ENCODE measurements around the gene PKNOX2. TPM values are rescaled to one million over a fixed set of nuclear protein-coding genes. Genes with fewer than 3 reads are reported as not detected.

The PKNOX2 gene
- total and polyA plus RNA-seq, 4 donors: 0.14 to 0.29 (median 0.24) TPM

- no peak for TF ChIP-seq NR2F2 (IDR thresholded peaks at IDR 0.05)
Measured at GRCh38 chr11:125393331-125393730, 228.8 kb downstream of the PKNOX2 start (continued).

GRCh38 chr11:125394296-125394695 lies 229.7 kb downstream of the PKNOX2 start:
- Histone ChIP-seq H3K4me1 (ENCODE audit: control insufficient read depth in 4 of 4, insufficient read depth in 4 of 4, low read length in 3 of 4) (no peaks in the 10 kb centered on the region), H3K4me3 (ENCODE audit: low read depth in 1 of 3, low read length in 3 of 3) (no peak overlapping the region), H3K9me3 (ENCODE audit: control insufficient read depth in 4 of 4, low read length in 3 of 4) (no peaks in the 10 kb centered on the region), H3K9ac (ENCODE audit: low read depth in 1 of 2, low read length in 2 of 2) (no peak overlapping the region), H3K27me3 (ENCODE audit: control insufficient read depth in 4 of 4, insufficient read depth in 4 of 4, low read length in 3 of 4) (no peaks in the 10 kb centered on the region), H3K36me3 (ENCODE audit: control insufficient read depth in 4 of 4, insufficient read depth in 3 of 4, low read depth in 1 of 4, low read length in 3 of 4) (no peaks in the 10 kb centered on the region), H3K27ac (ENCODE audit: low read depth in 1 of 2, low read length in 2 of 2) (no peak overlapping the region)
- TF ChIP-seq JUND (IDR thresholded peaks at IDR 0.05) (no peak), SP1 (IDR thresholded peaks at IDR 0.05) (no peak), HNF4A (conservative IDR thresholded peaks at IDR 0.05) (no peak), REST (IDR thresholded peaks at IDR 0.05) (no peak), YY1 (IDR thresholded peaks at IDR 0.05) (no peak), GABPA (IDR thresholded peaks at IDR 0.05 in 1 of 2, conservative IDR thresholded peaks at IDR 0.05 in 1 of 2) (no peak), FOXA1 (IDR thresholded peaks at IDR 0.05) (no peak), MAX (IDR thresholded peaks at IDR 0.05) (no peak), RXRA (IDR thresholded peaks at IDR 0.05) (no peak), ATF3 (IDR thresholded peaks at IDR 0.05) (no peak), HNF4G (IDR thresholded peaks at IDR 0.05) (no peak), CTCF (IDR thresholded peaks at IDR 0.05; ENCODE audit: low read depth, low read length, missing input control) (no peak), RAD21 (IDR thresholded peaks at IDR 0.05) (no peak)
- DNase-seq (ENCODE audit: low spot score): no peak
- 83% methylated on average over 2 of the region's 2 CpGs for WGBS

GRCh38 chr11:125397421-125397820 lies 232.9 kb downstream of the PKNOX2 start:
- Histone ChIP-seq H3K9me3 (ENCODE audit: control insufficient read depth in 4 of 4, low read length in 3 of 4) (no peaks in the 10 kb centered on the region), H3K36me3 (ENCODE audit: control insufficient read depth in 4 of 4, insufficient read depth in 3 of 4, low read depth in 1 of 4, low read length in 3 of 4) (no peaks in the 10 kb centered on the region), H3K9ac (ENCODE audit: low read depth in 1 of 2, low read length in 2 of 2) (no peak overlapping the region), H3K27ac (ENCODE audit: low read depth in 1 of 2, low read length in 2 of 2) (no peak overlapping the region), H3K4me1 (ENCODE audit: control insufficient read depth in 4 of 4, insufficient read depth in 4 of 4, low read length in 3 of 4) (no peaks in the 10 kb centered on the region), H3K4me3 (ENCODE audit: low read depth in 1 of 3, low read length in 3 of 3) (no peak overlapping the region), H3K27me3 (ENCODE audit: control insufficient read depth in 4 of 4, insufficient read depth in 4 of 4, low read length in 3 of 4) (no peaks in the 10 kb centered on the region)
- WGBS: 92% methylated on average over 5 of the region's 5 CpGs
- no peak for DNase-seq (ENCODE audit: low spot score)
- TF ChIP-seq ZBTB33 (IDR thresholded peaks at IDR 0.05) (no peak), HNF4G (IDR thresholded peaks at IDR 0.05) (no peak), SP1 (IDR thresholded peaks at IDR 0.05) (no peak), JUND (IDR thresholded peaks at IDR 0.05) (no peak), EGR1 (IDR thresholded peaks at IDR 0.05; ENCODE audit: low read depth in 2 of 2) (no peak), ATF3 (IDR thresholded peaks at IDR 0.05) (no peak), FOXA1 (IDR thresholded peaks at IDR 0.05) (no peak), GABPA (IDR thresholded peaks at IDR 0.05 in 1 of 2, conservative IDR thresholded peaks at IDR 0.05 in 1 of 2) (no peak), TAF1 (conservative IDR thresholded peaks at IDR 0.05) (no peak), RXRA (IDR thresholded peaks at IDR 0.05) (no peak), MAX (IDR thresholded peaks at IDR 0.05) (no peak), REST (IDR thresholded peaks at IDR 0.05) (no peak), YY1 (IDR thresholded peaks at IDR 0.05) (no peak)
